ENCODE measurements around the gene LDLRAD2. TPM values are rescaled to one million over a fixed set of nuclear protein-coding genes. Genes with fewer than 3 reads are reported as not detected.
A peak's percentile ranks its signal among the peaks of the same experiment; 100 is the strongest.

Gene LDLRAD2
- total and polyA plus RNA-seq, 2 of the 8 experiments (the other 6 are each of a cell fraction or from before 2014, with no cell fraction given): 0.48 to 0.74 TPM

DNA sequence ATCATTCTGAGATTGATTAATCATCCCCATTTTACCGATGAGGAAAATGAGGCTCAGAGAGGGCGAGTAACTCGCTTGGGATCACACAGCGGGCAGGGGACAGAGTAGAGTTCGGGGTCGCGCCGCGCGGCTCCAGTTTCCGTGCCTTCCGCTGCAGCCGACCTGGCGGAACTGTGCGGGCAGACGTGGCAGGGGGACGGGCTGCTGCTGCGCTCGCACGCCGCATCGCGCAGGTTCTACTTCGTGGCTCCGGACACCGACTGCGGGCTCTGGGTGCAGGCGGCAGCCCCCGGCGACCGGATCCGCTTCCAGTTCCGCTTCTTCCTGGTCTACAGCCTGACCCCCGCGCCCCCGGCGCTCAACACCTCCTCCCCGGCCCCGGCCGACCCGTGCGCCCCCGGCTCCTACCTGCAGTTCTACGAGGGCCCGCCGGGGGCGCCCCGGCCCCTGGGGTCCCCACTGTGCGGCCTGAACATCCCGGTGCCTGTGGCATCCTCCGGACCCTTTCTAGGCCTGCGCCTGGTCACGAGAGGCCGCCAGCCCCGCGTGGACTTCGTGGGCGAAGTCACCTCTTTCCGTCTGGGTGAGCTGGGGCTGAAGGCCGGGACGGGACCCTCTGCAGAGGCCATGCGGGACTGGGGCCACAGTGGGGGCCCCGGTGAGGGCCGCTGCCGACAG lies 2.3 kb downstream of the LDLRAD2 start (continued):
- no peak for TF ChIP-seq KDM5A (IDR thresholded peaks at IDR 0.05; ENCODE audit: low read length)
- 0 out of 2 replicates have a peak, but pooled peaks have one; percentile 21 for TF ChIP-seq SUZ12 (IDR thresholded peaks at IDR 0.05; ENCODE audit: low read length)
- peak; percentile 62 for TF ChIP-seq ASH2L (IDR thresholded peaks at IDR 0.05; ENCODE audit: low read length)
- TF ChIP-seq RXRA (IDR thresholded peaks at IDR 0.05; ENCODE audit: insufficient read depth, low read depth, low read length): no peak
- TF ChIP-seq YY1 (IDR thresholded peaks at IDR 0.05; ENCODE audit: low read depth, low read length): 0 out of 2 replicates have a peak, but pooled peaks have one; percentile 55
- peak; percentile 87 for TF ChIP-seq BACH1 (IDR thresholded peaks at IDR 0.05; ENCODE audit: low read length)
- TF ChIP-seq, protein P1, sequence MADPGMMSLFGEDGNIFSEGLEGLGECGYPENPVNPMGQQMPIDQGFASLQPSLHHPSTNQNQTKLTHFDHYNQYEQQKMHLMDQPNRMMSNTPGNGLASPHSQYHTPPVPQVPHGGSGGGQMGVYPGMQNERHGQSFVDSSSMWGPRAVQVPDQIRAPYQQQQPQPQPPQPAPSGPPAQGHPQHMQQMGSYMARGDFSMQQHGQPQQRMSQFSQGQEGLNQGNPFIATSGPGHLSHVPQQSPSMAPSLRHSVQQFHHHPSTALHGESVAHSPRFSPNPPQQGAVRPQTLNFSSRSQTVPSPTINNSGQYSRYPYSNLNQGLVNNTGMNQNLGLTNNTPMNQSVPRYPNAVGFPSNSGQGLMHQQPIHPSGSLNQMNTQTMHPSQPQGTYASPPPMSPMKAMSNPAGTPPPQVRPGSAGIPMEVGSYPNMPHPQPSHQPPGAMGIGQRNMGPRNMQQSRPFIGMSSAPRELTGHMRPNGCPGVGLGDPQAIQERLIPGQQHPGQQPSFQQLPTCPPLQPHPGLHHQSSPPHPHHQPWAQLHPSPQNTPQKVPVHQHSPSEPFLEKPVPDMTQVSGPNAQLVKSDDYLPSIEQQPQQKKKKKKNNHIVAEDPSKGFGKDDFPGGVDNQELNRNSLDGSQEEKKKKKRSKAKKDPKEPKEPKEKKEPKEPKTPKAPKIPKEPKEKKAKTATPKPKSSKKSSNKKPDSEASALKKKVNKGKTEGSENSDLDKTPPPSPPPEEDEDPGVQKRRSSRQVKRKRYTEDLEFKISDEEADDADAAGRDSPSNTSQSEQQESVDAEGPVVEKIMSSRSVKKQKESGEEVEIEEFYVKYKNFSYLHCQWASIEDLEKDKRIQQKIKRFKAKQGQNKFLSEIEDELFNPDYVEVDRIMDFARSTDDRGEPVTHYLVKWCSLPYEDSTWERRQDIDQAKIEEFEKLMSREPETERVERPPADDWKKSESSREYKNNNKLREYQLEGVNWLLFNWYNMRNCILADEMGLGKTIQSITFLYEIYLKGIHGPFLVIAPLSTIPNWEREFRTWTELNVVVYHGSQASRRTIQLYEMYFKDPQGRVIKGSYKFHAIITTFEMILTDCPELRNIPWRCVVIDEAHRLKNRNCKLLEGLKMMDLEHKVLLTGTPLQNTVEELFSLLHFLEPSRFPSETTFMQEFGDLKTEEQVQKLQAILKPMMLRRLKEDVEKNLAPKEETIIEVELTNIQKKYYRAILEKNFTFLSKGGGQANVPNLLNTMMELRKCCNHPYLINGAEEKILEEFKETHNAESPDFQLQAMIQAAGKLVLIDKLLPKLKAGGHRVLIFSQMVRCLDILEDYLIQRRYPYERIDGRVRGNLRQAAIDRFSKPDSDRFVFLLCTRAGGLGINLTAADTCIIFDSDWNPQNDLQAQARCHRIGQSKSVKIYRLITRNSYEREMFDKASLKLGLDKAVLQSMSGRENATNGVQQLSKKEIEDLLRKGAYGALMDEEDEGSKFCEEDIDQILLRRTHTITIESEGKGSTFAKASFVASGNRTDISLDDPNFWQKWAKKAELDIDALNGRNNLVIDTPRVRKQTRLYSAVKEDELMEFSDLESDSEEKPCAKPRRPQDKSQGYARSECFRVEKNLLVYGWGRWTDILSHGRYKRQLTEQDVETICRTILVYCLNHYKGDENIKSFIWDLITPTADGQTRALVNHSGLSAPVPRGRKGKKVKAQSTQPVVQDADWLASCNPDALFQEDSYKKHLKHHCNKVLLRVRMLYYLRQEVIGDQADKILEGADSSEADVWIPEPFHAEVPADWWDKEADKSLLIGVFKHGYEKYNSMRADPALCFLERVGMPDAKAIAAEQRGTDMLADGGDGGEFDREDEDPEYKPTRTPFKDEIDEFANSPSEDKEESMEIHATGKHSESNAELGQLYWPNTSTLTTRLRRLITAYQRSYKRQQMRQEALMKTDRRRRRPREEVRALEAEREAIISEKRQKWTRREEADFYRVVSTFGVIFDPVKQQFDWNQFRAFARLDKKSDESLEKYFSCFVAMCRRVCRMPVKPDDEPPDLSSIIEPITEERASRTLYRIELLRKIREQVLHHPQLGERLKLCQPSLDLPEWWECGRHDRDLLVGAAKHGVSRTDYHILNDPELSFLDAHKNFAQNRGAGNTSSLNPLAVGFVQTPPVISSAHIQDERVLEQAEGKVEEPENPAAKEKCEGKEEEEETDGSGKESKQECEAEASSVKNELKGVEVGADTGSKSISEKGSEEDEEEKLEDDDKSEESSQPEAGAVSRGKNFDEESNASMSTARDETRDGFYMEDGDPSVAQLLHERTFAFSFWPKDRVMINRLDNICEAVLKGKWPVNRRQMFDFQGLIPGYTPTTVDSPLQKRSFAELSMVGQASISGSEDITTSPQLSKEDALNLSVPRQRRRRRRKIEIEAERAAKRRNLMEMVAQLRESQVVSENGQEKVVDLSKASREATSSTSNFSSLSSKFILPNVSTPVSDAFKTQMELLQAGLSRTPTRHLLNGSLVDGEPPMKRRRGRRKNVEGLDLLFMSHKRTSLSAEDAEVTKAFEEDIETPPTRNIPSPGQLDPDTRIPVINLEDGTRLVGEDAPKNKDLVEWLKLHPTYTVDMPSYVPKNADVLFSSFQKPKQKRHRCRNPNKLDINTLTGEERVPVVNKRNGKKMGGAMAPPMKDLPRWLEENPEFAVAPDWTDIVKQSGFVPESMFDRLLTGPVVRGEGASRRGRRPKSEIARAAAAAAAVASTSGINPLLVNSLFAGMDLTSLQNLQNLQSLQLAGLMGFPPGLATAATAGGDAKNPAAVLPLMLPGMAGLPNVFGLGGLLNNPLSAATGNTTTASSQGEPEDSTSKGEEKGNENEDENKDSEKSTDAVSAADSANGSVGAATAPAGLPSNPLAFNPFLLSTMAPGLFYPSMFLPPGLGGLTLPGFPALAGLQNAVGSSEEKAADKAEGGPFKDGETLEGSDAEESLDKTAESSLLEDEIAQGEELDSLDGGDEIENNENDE (IDR thresholded peaks at IDR 0.05; ENCODE audit: insufficient replicate concordance, low read length): no peak
- no peak for TF ChIP-seq TBP (IDR thresholded peaks at IDR 0.05; ENCODE audit: low read depth, low read length)
- TF ChIP-seq, protein P2, sequence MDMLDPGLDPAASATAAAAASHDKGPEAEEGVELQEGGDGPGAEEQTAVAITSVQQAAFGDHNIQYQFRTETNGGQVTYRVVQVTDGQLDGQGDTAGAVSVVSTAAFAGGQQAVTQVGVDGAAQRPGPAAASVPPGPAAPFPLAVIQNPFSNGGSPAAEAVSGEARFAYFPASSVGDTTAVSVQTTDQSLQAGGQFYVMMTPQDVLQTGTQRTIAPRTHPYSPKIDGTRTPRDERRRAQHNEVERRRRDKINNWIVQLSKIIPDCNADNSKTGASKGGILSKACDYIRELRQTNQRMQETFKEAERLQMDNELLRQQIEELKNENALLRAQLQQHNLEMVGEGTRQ (IDR thresholded peaks at IDR 0.05; ENCODE audit: low read length): no peak
- no peak for TF ChIP-seq CHD2 (IDR thresholded peaks at IDR 0.05; ENCODE audit: low read length)

All from H1 (cell line).